NCI-H2029 treated with DMSO at 0.1 percent for 48 hours (cell line): ENCODE results near the gene ERGIC3.
A peak's percentile ranks its signal among the peaks of the same experiment; 100 is the strongest.
"Not testable (repeated sequence)": the region's sequence is repeated elsewhere in the genome, so short reads cannot be mapped to it uniquely, and the experiment has no call there.

ENCODE experiments used
- DNase-seq: peaks from one replicate; lab custom pipeline; 2025; lab: John Stamatoyannopoulos, UW

Gene ERGIC3

DNA sequence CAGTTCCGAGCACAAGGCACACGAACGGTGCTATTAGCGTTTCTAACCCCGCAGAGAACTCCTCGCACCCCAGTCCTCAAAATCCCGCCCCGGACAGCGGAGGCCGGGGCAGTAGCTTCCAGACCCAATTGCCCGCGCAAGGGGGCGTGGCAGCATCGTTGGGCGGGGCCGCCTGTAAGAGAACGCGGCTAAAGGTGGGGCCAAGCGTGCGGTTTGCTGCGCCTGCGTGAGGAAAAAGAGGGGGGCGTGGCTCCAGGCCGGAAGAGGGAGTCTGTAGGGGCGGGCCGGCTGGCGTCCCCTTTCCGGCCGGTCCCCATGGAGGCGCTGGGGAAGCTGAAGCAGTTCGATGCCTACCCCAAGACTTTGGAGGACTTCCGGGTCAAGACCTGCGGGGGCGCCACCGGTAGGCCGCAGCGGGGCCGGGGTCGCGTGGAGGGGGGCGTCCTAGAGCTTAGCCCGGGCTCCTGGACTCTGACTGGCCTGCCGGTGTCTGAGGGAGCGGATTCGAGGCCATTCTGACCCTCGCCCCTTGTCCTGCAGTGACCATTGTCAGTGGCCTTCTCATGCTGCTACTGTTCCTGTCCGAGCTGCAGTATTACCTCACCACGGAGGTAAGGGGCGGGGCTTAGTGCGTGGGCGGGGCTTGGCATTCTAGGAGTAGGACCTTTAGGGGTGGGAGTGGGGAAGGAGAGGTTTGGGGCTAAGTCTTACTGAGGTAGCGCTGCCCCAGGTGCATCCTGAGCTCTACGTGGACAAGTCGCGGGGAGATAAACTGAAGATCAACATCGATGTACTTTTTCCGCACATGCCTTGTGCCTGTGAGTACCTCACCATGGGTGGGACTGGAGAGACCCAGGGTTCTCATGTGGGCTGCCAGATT is at the start of gene ERGIC3:
Gene ERGIC3 (plus strand): TSS at position 296 of the 880 bp plus-strand sequence. CDS start 20 bp downstream, at position 316.
- peak; percentile 91 for DNase-seq

DNA sequence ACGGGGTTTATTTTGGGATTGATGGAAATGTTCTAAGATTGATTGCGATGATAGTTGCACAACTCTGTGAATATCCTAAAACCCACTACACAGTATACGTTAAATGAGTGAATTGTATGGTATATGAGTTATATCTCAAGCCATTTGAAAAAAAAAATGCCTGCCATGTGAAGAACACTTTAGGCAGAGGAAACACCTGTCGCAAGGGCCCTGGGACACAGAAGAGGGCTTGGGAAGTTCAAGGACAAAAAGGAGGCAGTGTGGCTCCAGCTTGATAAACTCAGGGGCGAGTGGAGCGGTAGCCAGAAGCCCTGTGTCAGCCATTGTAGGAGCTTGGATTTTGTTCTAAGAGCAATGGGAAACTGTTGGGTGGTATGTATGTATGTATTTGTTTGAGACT is 49.5 kb upstream of the ERGIC3 start:
- no peak for DNase-seq

DNA sequence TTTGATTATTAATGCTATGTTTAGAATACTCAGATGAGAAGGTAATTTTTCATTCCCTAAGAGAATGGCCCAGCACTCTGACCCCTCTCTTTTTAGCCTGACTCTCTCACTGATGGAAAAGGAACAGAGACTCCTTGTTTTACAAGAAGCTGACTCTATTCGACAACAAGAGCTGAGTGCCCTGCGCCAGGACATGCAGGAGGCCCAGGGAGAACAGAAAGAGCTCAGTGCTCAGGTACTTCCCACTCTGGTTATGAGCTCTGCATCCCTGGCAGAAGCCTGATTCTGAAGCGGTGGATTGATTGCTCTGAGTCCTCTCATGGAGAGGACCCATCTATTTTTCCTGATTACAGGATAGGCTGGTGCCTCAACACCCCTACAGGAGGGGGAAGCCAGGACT is 45.4 kb upstream of the ERGIC3 start:
- DNase-seq: no peak

DNA sequence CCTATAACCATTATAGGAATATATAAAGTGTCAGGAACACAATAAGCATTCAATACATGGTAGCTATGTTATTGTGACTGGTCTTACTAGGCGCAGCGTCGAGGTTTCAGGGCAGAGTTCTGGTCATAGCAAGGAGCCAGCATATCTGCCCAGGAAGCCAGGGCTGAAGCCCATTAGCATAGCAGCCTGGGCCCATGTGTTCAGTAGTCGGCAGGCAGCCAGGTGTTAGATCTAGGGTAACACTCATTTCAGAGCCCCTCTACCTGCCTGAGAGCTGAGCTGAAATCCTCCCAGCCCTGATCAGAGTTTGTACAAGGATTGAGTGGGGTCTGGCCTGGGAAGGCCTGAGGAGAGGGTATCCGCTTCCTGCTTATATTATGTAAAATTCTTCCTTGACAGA is 44.6 kb upstream of the ERGIC3 start:
- DNase-seq: no peak

DNA sequence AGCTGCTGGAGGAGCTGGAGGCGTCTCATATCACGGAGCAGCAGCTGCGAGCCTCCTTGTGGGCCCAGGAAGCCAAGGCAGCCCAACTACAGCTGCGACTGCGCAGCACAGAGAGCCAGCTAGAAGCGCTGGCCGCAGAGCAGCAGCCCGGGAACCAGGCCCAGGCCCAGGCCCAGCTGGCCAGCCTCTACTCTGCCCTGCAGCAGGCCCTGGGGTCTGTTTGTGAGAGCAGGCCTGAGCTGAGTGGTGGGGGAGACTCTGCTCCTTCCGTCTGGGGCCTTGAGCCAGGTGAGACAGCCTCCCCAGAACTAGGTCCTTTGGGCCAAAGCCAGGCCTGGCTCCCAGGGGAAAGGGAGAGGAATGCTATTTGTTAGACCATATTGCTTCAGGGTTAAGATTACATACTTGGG is 44.1 kb upstream of the ERGIC3 start:
- DNase-seq: no peak

DNA sequence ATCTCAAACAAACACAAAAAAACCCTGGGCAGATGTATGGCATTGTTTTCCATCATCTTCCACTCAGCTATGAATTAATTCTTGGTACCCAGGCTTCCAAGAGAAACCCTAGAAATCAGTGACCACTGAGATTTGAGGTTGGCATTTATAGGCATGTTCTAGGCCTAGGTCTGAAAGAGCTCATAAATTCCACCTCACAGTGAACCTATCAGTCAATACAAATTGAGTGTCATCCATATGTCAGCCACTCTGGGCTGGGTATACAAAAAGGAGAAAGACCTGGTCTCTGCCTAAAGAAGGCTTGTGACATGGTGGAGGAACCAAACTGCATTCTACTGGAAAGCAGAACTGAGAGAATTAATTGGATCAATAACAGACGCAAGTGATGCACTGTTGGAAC is 42.6 kb upstream of the ERGIC3 start:
- DNase-seq: no peak

DNA sequence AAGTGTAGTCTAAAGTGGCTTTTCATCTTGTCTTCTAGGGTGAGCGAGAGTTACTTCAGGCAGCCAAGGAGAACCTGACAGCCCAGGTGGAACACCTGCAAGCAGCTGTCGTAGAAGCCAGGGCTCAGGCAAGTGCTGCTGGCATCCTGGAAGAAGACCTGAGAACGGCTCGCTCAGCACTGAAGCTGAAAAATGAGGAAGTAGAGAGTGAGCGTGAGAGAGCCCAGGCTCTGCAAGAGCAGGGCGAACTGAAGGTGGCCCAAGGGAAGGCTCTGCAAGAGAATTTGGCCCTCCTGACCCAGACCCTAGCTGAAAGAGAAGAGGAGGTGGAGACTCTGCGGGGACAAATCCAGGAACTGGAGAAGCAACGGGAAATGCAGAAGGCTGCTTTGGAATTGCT is 39.5 kb upstream of the ERGIC3 start:
- DNase-seq: no peak

DNA sequence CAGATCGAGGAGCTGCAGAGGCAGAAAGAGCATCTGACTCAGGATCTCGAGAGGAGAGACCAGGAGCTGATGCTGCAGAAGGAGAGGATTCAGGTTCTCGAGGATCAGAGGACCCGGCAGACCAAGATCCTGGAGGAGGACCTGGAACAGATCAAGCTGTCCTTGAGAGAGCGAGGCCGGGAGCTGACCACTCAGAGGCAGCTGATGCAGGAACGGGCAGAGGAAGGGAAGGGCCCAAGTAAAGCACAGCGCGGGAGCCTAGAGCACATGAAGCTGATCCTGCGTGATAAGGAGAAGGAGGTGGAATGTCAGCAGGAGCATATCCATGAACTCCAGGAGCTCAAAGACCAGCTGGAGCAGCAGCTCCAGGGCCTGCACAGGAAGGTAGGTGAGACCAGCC is 38.6 kb upstream of the ERGIC3 start:
- no peak for DNase-seq

DNA sequence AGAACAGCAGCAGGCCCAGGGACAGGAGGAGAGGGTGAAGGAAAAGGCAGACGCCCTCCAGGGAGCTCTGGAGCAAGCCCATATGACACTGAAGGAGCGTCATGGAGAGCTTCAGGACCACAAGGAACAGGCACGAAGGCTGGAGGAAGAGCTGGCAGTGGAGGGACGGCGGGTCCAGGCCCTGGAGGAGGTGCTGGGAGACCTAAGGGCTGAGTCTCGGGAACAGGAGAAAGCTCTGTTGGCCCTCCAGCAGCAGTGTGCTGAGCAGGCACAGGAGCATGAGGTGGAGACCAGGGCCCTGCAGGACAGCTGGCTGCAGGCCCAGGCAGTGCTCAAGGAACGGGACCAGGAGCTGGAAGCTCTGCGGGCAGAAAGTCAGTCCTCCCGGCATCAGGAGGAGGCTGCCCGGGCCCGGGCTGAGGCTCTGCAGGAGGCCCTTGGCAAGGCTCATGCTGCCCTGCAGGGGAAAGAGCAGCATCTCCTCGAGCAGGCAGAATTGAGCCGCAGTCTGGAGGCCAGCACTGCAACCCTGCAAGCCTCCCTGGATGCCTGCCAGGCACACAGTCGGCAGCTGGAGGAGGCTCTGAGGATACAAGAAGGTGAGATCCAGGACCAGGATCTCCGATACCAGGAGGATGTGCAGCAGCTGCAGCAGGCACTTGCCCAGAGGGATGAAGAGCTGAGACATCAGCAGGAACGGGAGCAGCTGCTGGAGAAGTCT is 37.9 kb upstream of the ERGIC3 start:
- DNase-seq: no peak

DNA sequence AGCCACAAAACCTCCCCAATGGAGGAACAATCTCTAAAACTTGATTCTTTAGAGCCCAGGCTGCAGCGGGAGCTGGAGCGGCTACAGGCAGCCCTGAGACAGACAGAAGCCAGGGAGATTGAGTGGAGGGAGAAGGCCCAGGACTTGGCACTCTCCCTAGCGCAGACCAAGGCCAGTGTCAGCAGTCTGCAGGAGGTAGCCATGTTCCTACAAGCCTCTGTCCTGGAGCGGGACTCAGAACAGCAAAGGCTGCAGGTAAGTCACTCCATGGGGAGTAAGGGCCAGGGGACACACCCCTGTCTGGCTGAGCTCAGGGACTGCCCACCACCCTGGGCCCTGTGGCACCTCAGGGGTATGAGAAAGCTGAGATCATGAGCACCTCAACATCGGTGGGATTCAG is 37.1 kb upstream of the ERGIC3 start:
- no peak for DNase-seq

DNA sequence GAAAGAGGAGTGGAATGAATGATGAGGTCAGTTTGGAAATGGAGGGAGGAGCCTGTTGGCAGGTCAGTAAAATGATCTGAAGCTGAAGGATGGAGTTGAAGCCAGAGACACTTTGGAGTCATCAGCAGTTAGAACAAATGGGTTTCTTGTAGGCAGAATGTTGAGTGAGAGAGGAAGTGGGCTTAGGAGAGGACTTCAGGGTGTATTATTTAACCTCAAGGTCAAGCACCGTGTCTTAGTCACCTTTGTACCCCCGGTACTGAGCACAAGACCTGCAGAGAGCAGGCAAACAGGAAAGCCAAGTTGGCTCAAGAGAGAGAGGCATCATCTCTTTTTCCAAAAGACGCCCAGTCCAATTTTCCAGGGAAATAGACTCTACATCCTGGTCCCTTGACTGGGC is 35.7 kb upstream of the ERGIC3 start:
- DNase-seq: no peak

DNA sequence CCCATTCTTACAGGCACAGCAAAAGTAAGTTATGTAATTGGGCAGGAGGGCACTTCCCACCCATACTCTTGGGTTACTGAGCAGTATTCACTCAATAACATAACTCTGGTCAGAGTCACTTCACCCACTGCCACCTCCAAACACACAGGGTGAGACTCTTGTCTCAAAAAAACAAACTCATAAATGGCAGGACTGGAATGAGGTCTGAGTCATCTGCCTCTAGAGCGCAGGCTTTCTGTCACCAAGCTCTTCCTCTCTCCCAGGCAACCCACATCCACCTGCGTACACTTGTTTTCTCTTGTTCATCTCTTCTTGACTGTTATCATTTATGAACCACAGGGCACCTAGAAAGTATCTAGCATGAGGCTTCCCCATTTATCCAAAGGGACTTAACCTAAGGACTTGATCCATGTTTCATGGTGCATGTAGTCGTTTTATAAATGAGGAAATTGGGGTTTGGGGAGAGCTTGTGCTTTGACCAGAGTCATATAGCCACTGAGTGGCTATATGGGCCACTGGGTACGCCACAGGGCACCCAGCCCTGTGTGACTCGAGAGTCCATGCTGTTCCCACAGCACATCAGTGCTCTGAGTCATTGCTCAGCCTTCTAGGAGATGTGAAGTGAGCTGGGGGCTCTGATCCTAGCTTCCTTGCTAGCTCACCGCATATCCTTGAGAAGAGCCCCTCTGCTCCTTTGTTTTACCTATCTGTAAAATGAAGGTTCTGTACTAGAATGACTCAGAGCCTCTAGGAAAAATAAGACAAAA is 34.8 kb upstream of the ERGIC3 start:
- DNase-seq: no peak

DNA sequence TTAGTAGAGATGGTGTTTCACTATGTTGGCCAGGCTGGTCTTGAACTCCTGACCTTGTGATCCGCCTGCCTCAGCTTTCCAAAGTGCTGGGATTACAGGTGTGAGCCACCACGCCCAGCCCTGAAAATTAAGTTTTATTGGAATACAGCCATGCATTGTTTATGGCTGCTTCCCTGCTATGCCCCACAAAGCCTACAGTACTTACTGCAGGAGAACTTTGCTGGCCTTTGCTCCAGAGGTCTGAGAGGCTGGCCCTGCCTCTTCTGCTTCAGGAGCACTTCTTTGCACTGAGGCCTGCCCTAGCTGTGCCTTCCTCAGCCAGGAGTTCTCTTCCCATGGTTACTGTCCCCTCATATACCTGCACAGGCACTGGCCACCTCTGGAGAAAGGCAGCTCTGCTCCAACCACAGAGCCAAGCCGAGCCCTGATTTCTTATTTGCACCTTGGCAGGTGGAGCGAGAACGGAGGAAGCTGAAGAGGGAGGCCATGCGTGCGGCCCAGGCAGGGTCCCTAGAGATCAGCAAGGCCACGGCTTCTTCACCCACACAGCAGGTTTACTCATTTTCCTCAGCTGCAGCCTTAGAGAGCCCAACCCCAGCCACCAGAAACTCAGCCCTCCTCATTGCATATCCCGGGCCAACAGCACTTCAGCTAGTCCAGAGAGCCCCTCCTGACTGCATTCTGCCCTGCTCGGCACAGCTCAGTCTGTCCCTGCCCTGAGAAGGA is 33.2 kb upstream of the ERGIC3 start:
- no peak for DNase-seq

DNA sequence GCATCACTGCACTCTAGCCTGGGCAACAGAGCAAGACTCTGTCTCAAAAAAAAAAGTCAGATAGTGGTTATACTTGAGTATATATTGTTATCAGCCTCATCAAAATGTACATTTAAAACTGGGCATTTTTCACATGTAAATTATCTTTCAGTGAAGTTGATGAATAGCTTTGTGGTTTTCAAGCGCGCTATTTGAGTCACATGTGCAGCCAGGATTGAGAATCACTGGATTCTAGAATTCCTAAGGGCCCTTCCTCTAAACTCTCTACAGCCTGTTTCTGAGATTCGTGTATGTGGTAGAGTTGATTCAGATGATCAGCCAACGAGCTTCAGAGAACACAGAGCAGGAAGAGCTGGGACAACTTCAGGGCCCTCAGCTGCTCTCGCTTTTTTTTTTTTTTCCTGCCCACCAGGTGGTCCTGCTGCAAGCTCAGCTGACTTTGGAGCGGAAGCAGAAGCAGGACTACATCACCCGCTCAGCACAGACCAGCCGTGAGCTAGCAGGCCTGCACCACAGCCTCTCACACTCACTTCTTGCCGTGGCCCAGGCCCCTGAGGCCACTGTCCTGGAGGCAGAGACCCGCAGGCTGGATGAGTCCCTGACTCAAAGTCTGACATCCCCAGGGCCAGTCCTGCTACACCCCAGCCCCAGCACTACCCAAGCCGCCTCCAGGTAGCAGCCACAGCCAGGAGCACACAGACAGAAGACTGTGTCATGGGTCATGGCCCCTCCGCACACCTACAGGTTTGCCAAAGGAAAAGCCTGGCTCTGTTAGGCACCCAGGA is 30.7 kb upstream of the ERGIC3 start:
- no peak for DNase-seq

DNA sequence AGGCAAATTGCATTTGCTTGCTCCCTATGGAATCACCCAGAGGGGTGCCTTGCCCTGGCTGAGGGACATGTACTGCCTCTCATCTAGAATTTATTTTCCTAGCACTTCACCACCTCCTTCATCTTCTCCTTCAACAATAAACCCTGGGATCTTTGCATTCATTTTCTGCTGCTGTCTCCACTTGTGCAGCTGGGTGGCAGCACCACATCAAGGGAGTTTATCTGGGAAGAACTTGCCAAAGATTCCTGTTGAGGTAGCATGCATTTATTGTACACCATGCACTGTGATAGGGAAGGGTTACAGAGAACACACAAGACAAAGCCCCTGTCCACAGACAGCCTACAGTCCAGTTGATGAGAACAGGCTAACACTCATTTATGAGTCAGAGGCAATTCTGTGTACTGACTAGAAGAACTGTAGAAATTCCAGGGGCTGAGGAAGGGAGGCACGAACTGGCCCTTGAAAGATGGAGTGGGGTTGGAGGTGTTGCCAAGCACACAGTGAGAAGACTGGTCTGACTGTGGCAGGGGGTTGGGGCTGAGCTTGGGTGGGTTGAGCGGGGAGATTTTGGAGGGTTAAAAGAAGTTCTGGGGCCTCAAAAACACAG is 30.0 kb upstream of the ERGIC3 start:
- peak; percentile 1 for DNase-seq

DNA sequence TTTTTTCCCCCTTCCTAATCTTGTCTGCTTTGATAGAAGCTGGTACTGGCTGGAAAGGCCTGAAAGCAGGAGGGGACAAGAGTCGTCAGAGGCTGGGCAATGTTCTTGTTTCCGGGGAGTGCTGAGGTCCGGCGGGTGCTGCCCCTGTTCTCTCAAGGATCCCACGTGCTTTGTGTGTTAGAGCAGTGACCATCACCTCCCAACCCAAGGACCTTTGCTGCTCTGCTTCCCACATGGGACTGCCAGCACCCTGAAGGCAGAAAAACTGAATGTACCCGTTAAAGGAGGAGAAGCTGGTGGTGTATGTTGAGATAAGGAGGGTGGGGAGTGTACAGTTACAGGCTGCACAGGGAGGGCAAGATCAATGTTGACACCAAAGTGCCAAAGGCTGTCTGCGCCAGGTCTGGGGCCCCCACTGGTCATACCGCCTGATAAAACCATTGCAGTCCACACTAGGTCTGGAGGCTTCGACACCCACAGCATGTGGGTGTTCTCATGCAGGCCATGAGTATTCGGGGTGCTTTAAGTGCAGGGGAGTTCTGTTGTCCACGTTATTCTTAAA is 27.4 kb upstream of the ERGIC3 start:
- DNase-seq: no peak

DNA sequence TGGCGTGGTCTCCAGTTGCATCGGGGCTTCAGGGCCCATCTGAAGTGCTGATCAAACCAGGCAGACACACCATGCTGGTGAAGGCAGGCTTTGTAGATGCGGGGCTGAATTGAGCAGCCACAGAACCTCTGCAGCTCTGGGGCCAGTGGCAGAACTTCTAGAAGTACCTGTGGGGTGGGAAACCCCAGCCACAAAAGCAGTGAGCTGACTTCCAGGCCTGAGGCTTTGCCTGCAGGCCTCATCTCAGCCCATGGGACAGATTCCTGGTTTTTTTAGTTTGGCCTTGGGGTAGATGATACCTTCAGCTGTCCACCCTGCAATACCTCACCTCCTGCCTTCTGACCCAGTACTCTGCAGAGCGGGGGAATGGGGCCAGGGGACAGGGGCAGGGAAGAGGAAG is 26.5 kb upstream of the ERGIC3 start:
- DNase-seq: no peak

DNA sequence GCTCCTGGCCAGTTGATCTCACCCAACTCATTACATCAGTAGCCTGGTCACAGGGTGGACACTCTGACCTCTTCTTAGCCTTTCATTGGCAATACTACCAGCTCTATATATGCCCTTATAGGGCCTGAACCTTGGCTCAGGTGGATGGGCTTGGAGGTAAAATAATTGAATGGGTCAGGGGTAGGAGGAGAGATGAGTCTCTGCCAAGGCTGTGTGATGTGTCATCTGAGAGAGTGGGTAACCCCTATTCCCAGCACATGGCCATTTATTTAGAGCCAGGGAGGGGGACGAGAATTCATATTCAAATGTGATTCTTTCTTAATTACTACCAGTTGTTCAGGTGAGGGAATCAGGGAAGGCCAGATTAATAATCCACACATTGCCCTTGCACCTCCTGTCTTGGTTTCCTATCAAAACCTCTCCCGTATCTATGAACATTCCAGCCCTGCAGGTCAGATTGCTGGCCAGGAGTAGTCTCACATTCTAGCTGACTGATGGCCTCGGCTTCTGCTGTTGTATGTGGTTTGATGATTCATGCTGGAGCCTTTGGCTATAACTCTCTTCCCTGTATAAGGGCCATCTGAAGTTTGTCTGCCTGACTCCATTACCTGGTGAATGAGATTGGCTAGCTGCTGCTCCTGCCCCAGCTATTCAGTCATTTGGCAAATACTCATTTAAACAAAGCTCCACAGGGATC is 25.8 kb upstream of the ERGIC3 start:
- no peak for DNase-seq

DNA sequence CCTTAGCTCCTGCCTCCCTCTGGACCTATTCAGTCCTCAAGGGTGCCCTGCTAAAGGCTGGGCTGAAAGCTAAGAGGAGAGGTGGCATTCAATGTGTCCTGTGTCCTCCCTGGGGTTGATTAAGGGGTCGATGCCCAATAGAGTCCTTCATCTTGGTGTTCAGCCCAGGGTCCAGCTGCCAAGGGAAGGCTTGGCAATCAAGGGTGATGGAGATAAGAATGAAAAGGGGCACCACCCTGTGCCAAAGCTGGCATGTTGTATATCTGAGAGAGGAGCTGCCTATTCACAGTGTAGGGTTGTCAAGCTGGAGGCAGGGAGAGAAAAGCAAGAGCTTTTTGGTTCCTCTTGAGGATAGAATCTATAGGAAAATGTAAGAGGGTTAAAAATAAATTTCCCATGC is 24.8 kb upstream of the ERGIC3 start:
- no peak for DNase-seq

DNA sequence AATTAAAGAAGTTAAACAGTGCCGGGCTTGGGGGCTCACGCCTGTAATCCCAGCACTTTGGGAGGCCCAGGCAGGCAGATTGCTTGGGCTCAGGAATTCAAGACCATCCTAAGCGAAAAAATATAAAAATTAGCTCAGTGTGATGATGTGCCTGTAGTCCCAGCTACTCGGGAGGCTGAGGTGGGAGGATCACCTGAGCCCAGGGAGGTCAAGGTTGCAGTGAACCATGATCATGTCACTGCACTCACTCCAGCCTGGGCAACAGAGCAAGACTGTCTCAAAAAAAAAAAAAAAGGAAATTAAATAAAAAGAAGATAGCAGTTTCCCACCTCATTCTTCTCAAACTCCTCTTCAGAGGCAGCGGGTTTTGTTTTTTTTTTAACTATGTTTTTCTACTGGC is 24.1 kb upstream of the ERGIC3 start:
- not testable (repeated sequence) for DNase-seq
